Raji (cell line): ENCODE data around the gene ZFAND2B.

Source experiments
- POLR2A ChIP-seq: IDR thresholded peaks from 2 replicates; pipeline ENCODE4 v1.6.1; 2011; ENCODE audit warnings: low read depth, low read length, control low read depth; ENCODE audit not compliant: insufficient read depth

The ZFAND2B gene

DNA sequence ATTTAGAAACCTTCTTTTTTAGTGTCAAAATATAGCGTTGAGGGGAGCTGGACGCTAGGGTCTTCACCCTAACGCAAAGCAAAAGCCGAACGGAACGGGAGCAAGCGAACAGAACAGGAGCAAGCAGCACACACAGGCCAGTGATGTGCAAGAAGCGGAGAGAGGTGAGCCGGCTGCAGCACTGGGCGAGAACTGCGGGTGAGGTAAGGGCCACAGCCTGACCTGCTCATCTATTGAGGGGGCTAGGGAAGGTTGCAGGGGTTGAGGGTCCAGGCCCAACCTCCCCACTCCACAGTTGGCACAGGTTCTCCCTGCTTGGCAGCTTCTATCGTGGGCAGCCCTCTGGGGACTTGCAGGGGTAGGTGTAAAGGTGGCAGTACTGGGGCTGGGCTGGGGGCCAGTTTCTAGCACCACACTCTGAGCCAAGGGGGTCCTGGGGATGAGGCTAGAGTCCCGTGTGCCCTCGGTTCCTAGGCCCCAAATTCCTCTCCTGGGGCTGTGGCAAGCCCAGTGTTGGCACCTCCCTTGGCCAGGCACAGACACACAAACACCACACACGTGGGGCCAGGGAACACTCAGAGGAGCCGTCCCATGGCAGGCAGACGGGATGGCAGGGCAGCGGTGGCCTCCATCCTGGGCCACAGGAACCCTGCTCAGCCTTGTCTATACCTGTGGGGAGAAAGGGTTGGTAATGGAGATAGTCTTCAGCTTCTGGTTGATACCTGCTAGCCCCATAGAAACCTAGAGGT lies 13.4 kb downstream of the ZFAND2B start:
- TF ChIP-seq POLR2A, result no peak

DNA sequence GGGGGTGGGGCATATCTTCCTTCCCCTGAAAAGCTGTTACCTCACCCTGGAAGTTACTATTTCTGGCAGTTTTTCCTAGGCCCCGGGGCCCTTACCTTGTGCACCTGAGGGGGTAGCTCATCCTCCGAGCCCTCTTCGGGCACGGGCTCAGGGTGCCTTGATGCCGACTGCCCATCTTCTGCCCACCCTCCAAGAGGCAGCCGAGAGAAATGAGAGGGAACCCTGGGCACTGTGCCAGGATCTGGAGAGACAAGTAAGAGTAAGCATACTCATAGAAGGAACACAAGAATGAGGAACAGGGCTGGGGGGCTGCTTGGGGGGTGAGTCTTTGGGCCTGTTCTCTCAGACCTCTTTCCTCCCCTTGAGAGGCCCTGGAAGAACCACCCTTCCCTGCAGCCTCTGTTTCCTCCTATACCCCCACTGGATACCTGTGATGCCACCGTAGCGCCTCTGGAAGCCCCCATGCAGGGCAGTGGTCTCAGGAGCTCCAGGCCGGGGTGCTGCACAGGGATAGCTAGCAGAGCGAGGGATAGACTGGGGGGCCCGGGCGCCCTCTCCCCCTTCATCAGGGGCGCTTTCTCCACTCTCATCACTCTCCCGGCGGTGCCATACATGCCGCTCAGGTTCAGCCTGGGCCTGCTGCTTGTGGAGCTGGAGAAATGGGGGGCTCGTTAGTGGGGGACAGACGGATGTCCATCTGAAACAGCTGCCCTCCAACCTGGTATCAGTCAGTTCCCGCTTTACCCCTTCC lies 14.2 kb downstream of the ZFAND2B start:
- TF ChIP-seq POLR2A, result no peak

DNA sequence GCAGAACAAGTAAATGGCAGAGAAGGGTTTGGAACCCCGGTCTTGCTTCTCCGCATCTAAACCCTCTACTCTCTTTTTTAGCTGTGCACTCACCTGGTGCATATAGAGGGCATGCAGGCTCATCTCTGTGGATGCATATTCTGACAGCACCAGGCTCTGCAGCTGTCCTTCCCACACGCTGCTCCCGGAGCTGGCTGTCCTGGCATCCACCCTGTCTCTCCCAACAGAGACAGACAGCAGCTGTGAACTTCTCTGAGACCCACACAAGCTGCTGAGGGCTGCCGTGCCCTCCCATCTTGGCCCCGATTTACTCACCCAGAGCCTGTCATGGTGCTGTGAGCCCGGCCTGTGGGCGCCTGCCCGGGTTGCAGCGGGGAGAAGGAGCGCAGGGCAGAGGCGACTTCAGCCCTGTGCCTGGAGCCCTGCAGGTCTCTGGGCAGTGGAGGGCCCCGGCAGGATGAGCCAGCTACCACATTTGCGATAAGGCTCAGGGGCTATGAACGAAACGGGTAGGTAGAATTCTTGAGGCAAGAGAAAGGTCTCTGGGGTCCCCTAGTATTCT lies 15.5 kb downstream of the ZFAND2B start:
- no peak for TF ChIP-seq POLR2A

DNA sequence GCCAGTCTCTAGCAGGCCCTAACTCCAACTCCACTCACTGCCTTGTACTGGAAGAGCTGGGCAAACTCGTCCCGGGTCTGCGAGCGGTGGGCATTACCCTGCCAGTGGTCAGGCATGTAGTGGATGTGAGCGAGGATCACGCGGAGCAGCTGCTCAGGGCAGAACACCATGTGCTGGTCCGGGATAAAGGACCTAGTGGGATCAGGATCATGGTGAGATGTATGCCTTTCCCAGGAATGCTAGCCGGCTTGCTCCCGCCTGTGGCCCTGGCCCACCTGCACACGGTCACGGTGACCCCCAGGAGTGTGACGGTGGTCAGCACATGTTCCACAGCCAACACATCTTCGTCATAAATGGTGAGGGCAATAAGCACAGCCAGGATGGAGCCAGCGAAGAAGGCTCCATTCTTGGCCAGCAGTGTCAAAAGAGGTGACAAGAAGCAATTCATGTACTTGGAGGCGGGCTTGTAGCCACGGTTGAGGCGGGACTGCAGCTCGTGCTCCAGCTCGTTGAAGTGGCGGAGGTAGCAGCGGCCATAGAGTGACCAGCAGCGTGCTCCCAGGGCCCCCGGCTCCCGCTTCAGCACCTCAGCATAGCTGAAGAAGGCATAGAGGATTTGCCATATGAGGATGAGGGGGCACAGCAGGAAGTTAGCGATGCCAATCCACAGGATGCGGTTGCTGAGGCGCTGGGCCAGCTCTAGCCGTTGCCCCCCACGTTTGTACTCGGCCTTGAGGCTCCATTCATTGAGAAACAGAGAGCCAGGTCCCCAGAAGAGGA lies 17.4 kb downstream of the ZFAND2B start:
- no peak for TF ChIP-seq POLR2A

DNA sequence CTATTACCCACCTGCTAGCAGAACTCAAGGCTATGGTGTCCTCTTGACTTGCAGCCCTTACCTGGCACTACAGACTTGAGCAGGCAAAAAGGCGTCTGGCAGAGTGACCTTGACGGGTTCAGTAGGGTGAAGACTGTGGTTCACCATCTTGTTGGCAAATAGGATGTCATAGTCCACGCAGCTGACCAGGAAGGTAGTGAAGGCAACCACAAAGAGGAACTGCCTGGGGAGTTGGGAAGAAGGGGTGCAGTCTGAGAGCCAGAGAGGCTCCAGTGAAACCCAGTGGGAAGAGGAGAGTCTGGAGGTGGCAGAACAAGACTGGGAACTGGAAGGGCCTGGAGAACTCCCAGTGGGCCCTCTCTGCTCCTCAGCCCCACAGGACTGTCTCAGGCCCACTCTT lies 18.8 kb downstream of the ZFAND2B start:
- TF ChIP-seq POLR2A, result no peak

DNA sequence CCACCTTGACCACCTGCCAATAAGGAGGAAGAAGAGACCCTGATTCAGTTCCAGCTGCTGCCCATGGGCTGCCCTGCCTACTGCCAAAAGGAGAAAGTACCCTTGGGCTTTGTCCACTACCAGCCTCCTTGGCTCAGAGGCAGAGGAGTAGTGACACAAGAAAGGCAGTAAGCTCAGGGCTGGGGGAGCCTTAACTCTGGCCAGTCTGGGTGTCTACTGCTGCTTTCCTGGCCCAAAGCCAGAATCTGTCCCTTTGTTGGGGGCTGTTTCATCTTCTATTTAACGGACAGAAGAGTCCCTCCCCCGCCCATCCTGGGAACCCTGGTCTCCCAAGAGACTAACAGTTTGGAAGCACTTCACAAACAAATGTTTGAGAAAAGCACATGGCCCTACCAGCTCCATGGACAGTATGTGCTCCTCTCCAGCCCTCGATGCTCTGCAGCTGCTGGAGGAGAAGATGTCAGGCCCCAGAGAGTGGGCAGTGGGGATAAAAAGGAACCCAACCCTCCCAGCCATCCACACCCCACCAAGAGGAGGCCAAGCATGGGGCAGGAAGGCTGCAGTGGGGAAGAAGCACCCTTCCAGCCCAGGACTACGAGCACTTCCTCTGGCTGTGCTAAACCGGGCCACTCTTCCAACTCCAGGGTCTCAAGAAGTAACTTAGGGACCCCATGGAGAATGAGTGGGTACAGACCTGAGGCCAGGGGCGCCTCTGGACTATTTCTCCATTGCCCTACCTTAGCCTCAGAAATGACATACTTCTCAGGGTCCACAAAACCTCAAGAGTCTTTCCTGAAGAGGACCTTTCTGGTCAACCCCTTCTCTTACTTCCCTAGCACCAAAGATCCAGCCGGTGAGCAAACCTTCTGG lies 21.7 kb downstream of the ZFAND2B start:
- no peak for TF ChIP-seq POLR2A

DNA sequence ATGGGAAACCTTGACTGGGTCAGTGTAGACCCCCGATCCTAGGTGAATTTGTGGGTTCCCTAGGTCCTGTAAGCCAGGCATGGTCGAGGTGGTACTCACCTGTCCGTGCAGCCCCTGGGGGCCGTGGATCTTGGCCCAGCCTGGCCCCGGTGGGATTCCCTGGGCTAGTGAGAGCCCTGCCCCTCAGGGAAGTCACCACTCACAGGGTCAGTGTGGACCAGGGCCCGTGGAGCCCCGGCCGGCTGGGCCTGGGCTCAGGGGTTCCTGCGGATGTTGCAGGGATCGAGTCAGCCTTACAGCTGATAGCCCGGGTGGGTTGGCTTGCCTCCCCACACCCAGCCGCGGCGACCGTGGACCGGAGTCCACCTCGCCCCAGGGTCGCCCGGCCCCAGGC lies 22.3 kb downstream of the ZFAND2B start:
- no peak for TF ChIP-seq POLR2A

DNA sequence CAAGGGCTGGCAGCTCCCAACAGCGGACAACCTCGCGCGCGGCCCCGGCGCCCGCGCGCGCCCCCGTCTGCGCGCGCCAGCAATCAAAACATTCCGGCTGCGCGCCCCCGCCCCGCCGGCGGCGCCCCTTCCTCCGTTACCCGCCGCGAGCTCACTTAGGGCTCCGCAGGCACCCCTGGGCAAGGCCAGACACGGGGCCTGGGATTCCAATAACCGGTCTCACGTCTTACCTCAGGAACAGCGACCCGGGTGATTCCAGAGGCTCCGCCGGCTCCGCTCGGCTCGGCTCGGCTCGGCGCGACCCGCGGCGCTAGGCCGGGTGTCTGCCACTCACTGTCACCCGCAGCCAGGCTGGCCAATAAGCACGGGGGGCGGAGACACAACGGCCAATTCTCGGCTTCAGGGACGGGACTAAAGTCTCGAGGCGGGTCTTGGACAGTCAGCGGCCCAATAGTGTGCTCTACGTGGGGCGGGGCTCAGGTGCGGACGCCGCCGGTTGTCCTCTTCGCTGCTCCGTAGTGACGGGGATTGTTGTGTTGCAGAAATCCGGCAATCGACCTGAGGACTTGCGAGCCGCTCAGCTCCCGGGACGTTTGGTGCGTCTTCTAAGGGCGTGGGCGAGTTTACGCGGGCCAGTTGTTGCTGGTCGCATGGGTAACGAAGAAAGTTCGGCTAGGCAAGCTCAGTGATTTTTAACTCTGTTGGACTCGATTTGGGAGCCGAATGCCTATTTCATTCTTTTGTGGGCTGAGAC lies 22.9 kb downstream of the ZFAND2B start, which contains the start of the genes ANKZF1 and ATG9A:
ANKZF1 (plus strand) TSS at position 502 of the 754 bp plus-strand sequence. CDS start 452 bp downstream, outside the sequence.
ATG9A (minus strand) TSS at position 332 of the 754 bp plus-strand sequence. CDS start 1,612 bp downstream, outside the sequence.
- peak; percentile 87 for TF ChIP-seq POLR2A

DNA sequence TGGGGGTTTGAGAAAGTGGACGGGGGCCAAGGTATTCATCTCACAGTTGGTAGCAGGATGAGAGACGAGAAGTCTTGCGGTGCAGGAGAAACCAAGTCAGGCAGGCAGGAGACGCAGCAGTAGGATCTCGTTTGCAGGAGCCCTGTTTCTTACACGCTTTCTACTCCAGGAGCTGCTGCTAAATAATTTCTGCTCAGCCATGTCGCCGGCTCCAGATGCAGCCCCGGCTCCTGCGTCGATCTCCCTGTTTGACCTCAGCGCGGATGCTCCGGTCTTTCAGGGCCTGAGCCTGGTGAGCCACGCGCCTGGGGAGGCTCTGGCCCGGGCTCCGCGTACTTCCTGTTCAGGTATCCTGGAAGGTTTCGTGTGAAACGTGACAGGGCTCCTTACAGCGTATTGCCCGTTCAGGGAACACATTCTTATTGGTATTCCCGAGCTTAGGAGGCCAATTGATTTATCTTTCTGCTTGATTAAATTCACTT lies 23.5 kb downstream of the ZFAND2B start:
- no peak for TF ChIP-seq POLR2A

DNA sequence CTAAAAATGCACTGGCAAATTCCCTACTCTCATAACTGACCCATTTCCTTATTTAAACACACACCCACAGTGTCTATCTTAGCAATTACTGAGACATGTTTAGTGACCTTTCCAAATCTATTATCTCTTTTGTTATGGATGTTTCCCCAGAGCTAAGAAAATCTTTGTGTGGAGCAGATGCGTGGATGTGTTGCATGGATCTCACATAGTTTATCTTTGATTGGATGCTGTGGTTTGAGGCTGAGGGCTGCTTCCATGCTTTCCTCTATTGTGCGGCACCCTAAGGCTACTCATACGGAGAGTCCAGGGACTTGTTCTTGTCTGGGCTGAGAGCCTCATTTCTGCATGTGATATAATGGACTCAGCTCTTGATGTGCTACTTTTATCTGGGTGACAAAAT lies 27.7 kb downstream of the ZFAND2B start:
- no peak for TF ChIP-seq POLR2A

DNA sequence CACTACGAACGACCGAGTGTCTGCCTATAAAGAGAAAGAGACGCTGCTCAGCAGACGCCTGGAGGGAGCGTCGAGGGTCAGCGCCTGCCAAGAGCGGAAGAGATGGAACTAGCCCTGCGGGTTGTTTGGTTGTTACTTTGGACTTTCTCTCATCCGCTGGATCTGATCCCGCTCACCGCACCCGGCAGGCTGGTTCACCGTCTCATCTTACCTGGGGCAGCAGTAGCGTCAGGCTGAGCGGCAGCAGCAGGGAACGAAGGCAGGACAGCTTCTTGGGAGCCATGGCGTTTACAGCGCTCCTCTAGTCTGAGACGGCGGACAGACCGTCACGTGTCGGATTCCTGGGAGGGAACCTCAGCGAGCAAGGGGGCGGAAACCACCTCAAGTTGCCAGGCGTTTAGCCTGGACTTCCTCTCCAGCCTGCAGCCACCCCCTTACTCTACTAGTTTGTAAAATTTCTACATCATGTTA lies 36.7 kb downstream of the ZFAND2B start:
- TF ChIP-seq POLR2A, result no peak

DNA sequence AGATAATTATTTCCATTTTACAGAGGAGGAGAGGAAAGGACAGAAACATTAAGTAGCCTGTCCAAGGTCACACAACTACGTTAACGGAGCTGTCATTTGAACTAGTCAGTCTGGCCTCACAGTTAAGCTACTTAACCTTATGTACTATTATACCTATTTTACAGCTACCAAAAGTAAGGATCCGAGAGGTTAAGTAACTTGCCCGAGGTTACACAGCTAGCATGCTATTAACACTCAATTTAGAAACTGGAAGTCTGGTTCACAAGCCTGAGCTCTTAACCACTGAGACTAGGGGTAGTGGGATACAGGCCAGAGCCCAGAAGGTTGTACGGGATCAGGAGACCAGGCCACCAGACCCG lies 38.2 kb downstream of the ZFAND2B start:
- TF ChIP-seq POLR2A, result no peak

DNA sequence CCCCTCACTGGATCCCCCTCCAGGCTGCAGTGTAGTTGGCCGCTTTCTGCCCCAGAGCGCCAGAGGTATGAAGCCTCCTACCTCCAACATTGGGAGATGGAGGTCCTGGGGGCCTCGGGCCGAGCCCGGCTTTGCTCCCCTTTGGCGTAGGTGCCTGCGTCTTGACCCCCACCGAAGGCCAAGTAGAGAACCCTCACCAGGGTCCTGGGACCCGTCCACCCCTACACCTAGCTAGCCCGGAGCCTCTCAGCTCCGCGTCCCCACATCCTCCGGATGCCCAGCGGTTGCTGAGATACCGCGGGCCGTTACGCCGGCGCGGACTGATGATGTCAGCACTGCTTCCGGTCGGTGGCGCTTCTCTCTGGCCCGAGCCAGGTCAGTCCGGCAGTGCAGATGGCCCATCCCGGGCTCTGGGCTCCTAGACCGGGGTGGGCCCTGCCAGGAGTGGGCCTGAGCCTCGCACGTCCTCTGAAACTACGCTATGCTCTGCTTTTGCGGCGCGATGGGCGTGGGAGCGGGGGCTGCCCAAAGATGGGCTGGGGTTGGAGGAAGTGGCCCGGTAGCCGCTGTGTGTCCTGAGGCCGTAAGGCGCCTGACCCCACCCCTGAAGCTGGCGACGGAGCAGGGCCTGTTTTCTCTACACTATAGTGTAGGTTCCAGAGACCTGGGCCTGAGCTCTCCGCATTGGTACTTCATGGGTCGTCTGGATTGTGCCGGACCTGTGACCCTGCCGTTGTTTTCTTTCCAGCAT lies 38.7 kb downstream of the ZFAND2B start, which contains the start of the genes GLB1L and STK16:
GLB1L (minus strand) TSS at position 297 of the 751 bp plus-strand sequence. CDS start 1,871 bp downstream, outside the sequence.
STK16 (plus strand) TSS at position 332 of the 751 bp plus-strand sequence. CDS start 521 bp downstream, outside the sequence.
- peak; percentile 83 for TF ChIP-seq POLR2A
